ENCODE measurements around the gene SLC6A12.

DNA sequence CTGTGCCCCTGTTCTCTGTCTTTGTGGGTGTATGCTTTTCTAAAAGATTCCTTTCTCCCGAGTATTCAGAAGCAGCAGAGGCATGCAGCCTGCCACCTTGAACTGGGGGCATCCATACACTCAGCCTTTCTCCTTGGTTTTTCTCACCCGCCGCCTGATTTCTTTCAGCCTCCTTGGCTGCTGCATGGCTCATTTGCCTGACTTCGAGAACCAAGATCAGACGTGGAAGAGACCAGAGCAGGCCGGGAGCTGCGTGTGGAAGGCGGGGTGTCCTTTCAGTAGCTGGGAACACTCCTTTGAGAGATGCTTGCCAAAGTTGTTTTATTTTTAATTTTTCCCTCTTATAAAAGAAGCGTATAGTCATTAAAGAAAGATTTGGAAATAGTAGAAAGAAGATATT, 53.1 kb downstream of the SLC6A12 start:
- TF ChIP-seq XRCC5 (IDR thresholded peaks at IDR 0.05; ENCODE audit: low read depth, low read length) = no peak
- TF ChIP-seq, protein P1, sequence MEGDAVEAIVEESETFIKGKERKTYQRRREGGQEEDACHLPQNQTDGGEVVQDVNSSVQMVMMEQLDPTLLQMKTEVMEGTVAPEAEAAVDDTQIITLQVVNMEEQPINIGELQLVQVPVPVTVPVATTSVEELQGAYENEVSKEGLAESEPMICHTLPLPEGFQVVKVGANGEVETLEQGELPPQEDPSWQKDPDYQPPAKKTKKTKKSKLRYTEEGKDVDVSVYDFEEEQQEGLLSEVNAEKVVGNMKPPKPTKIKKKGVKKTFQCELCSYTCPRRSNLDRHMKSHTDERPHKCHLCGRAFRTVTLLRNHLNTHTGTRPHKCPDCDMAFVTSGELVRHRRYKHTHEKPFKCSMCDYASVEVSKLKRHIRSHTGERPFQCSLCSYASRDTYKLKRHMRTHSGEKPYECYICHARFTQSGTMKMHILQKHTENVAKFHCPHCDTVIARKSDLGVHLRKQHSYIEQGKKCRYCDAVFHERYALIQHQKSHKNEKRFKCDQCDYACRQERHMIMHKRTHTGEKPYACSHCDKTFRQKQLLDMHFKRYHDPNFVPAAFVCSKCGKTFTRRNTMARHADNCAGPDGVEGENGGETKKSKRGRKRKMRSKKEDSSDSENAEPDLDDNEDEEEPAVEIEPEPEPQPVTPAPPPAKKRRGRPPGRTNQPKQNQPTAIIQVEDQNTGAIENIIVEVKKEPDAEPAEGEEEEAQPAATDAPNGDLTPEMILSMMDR (IDR thresholded peaks at IDR 0.05 in 2 of 3, conservative IDR thresholded peaks at IDR 0.05 in 1 of 3; ENCODE audit: insufficient read depth in 2 of 3, low read depth in 1 of 3, low read length in 3 of 3) = no peak
- TF ChIP-seq ZNF583 (CRISPR knock-in tag; IDR thresholded peaks at IDR 0.05) = no peak
- TF ChIP-seq FOXK2 (conservative IDR thresholded peaks at IDR 0.05 in 1 of 2, IDR thresholded peaks at IDR 0.05 in 1 of 2; ENCODE audit: low read depth in 2 of 2) = no peak
- no peak for TF ChIP-seq PHB2 (IDR thresholded peaks at IDR 0.05; ENCODE audit: low read depth)
- TF ChIP-seq POLR2A (conservative IDR thresholded peaks at IDR 0.05) = no peak
- TF ChIP-seq SREBF2 (CRISPR knock-in tag; IDR thresholded peaks at IDR 0.05) = no peak
- no peak for TF ChIP-seq KLF16 (IDR thresholded peaks at IDR 0.05)
- no peak for TF ChIP-seq DNMT1 (IDR thresholded peaks at IDR 0.05)
- no peak for TF ChIP-seq TEAD4 (IDR thresholded peaks at IDR 0.05; ENCODE audit: low read length)
- no peak for TF ChIP-seq TEAD4 (CRISPR knock-in tag; IDR thresholded peaks at IDR 0.05; ENCODE audit: borderline replicate concordance)
